B cell (primary cell): ENCODE results near the gene RBM27.

Experiments
- CTCF ChIP-seq: fragments of 200-600 bp; IDR thresholded peaks from one replicate; pipeline ENCODE4 v1.8.0; 2022; ENCODE audit warnings: antibody characterized with exemption, mild to moderate bottlenecking
- EZH2 ChIP-seq: IDR thresholded peaks from 2 replicates; pipeline ENCODE4 v1.6.1; 2012; ENCODE audit warnings: borderline replicate concordance, low read depth, mild to moderate bottlenecking, moderate library complexity, low read length; ENCODE audit not compliant: insufficient read depth, poor library complexity, severe bottlenecking

GRCh38 chr5:146243247-146243646 is 39.8 kb downstream of the RBM27 start:
- TF ChIP-seq CTCF (no peak), EZH2 (no peak)
